Measurements from ENCODE around the gene MKNK2. TPM values are rescaled to one million over a fixed set of nuclear protein-coding genes. Genes with fewer than 3 reads are reported as not detected.
"Not testable (repeated sequence)": the region's sequence is repeated elsewhere in the genome, so short reads cannot be mapped to it uniquely, and the experiment has no call there.

Gene MKNK2
- total RNA-seq, 6 experiments from 2014 or later = 80.5 to 218 (median 117) TPM

DNA sequence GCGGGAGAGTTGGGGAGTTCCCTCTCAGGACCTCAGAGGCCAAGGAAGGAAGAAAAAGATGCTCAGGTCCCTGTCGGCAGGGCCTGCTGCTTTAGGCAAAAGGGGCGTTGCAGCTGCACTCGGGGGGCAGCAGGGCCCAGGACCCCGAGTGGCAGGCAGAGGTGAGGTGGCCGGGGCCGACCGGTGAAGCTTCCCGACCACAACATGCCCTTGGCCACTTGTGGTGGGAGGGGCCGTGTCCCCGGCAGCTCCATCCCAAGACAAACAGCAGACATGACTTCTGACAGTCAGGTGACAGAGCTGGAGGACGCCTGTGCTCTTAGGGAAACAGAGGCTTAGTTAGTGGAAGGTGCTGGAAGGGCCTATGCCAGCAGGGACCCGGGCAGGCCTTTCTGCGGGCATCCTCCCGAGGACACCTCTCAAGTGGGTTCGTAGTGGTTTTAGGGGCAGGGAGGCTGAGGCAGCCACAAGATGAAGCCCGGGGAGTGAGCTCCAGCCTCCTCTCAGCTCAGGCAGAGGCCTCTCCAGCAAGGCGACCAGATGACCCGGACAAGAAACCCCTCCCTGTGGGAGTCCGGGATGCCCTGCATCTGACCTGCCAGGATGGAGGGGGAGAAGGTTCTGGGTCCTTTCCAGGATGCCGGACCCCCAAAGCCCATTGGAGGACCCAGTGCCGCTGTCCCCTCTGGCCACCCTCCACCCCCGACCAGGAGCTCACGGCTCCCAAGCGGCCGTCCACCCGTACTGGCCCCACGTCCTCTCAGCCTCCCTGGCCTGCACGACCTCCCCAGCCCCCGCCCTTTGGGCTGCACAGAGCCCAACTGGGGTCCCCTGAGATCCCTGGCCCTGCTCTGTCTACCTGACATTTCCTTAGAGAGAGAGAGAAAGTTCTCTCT is 59.8 kb downstream of the MKNK2 start:
- ATAC-seq = no peak
- no peaks in the 10 kb centered on the region for H3K9me3 ChIP-seq
- H3K4me3 ChIP-seq = no peak overlapping the region
- 100% methylated on average over 3 of the region's 30 CpGs for WGBS (ENCODE audit: insufficient coverage, low coverage, low lambda C conversion rate, missing lambda C conversion rate)
- no peaks in the 10 kb centered on the region for H3K4me1 ChIP-seq
- TF ChIP-seq POLR2A (IDR thresholded peaks at IDR 0.05) = no peak
- TF ChIP-seq, protein P1, sequence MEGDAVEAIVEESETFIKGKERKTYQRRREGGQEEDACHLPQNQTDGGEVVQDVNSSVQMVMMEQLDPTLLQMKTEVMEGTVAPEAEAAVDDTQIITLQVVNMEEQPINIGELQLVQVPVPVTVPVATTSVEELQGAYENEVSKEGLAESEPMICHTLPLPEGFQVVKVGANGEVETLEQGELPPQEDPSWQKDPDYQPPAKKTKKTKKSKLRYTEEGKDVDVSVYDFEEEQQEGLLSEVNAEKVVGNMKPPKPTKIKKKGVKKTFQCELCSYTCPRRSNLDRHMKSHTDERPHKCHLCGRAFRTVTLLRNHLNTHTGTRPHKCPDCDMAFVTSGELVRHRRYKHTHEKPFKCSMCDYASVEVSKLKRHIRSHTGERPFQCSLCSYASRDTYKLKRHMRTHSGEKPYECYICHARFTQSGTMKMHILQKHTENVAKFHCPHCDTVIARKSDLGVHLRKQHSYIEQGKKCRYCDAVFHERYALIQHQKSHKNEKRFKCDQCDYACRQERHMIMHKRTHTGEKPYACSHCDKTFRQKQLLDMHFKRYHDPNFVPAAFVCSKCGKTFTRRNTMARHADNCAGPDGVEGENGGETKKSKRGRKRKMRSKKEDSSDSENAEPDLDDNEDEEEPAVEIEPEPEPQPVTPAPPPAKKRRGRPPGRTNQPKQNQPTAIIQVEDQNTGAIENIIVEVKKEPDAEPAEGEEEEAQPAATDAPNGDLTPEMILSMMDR (IDR thresholded peaks at IDR 0.05) = no peak
- DNase-seq = no peak
- peaks cover 0 to 37% (median 16%) of the 10 kb centered on the region in 4 donors for H3K36me3 ChIP-seq
- H3K27me3 ChIP-seq = no peaks in the 10 kb centered on the region
- intact Hi-C loops (cut with DNase I) = no loop called here
- no peak overlapping the region for H3K27ac ChIP-seq

DNA sequence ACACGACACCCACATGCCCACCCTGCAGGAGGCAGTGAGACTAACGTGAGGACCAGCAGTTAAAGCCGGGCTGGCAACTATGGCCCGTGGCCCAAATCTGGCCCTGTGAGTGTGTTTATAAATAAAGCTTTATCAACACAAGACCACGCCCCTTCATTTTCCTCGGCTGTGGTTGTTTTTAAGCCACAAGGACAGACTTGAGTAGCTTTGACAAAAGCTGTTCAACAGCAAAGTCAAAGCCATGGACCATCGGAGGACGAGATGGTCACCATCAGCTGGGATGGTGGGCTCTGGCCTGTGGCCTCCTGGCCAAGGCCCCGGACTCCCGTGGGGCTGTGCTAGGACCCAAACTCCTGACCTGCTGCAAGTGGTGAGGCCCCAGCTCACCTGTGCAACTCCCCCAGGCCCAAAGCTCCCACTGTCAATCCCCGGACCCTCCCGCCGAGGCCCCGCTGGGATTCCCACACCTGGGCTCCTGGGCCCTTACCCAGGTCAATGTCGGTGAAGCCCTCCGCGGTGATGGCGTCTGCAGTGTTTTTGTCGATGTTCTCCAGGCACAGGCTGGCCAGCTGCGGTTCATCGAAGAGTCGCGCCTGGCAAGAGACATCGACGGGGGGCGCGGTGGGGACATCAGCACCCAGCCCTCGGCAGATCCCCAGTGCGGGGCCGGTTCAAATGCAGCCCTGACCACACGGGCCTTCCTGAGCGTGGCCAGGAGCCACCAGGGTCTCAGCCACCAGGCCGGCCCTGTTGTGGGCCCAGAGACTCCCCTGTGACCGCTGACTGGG is 60.6 kb downstream of the MKNK2 start:
- peaks cover 0 to 41% (median 20%) of the 10 kb centered on the region in 4 donors for H3K36me3 ChIP-seq
- WGBS (ENCODE audit: insufficient coverage, low coverage, low lambda C conversion rate, missing lambda C conversion rate) = 89% methylated on average over 4 of the region's 34 CpGs
- ATAC-seq = no peak
- DNase-seq = no peak
- no peaks in the 10 kb centered on the region for H3K9me3 ChIP-seq
- no peak for TF ChIP-seq POLR2A (IDR thresholded peaks at IDR 0.05)
- TF ChIP-seq, protein P1 (IDR thresholded peaks at IDR 0.05) = no peak
- H3K27ac ChIP-seq = no peak overlapping the region
- no peaks in the 10 kb centered on the region for H3K4me1 ChIP-seq
- intact Hi-C loops (cut with DNase I) = no loop called here
- no peaks in the 10 kb centered on the region for H3K27me3 ChIP-seq
- H3K4me3 ChIP-seq = no peak overlapping the region

- H3K4me3 ChIP-seq = no peak overlapping the region
- ATAC-seq = no peak
- no peak for TF ChIP-seq POLR2A (IDR thresholded peaks at IDR 0.05)
- TF ChIP-seq, protein P1 (IDR thresholded peaks at IDR 0.05) = no peak
- WGBS (ENCODE audit: insufficient coverage, low coverage, low lambda C conversion rate, missing lambda C conversion rate) = no CpG with 5 or more reads among the region's 40 CpGs
- H3K27me3 ChIP-seq = no peaks in the 10 kb centered on the region
- peaks cover 0 to 47% (median 20%) of the 10 kb centered on the region in 4 donors for H3K36me3 ChIP-seq
- H3K9me3 ChIP-seq = no peaks in the 10 kb centered on the region
- no peak overlapping the region for H3K27ac ChIP-seq
- H3K4me1 ChIP-seq = no peaks in the 10 kb centered on the region
- intact Hi-C loops (cut with DNase I) = no loop called here
- peak in 1 of 3 donors; percentile 51 for DNase-seq
These were observed 61.4 kb downstream of the MKNK2 start for GRCh38 chr19:1989513-1990229.

GRCh38 chr19:1988464-1988863 is 62.6 kb downstream of the MKNK2 start:
- H3K27ac ChIP-seq; H3K9me3 ChIP-seq; intact Hi-C loops (cut with DNase I); H3K4me3 ChIP-seq; ATAC-seq; H3K4me1 ChIP-seq; DNase-seq; H3K27me3 ChIP-seq: not testable (repeated sequence)
- peaks cover 0 to 47% (median 20%) of the 10 kb centered on the region in 4 donors for H3K36me3 ChIP-seq
- 63% methylated on average over 2 of the region's 10 CpGs for WGBS (ENCODE audit: insufficient coverage, low coverage, low lambda C conversion rate, missing lambda C conversion rate)

Small RNA genes within 50 kb of the gene (small RNA-seq; reads per million reads assigned to genes)
- gene AC007136.1 = 0 reads per million in 2 experiments

Other genes starting within 250 kb of the MKNK2 start
- gene ATP8B3, start 239.0 kb downstream of the MKNK2 start, total RNA-seq = 1 to 10 TPM in 5 of 6 experiments, under 1 TPM in 1; 0.86 to 5.7 (median 3.1) TPM
- gene REXO1, start 202.8 kb downstream of the MKNK2 start, total RNA-seq = 10 to 100 TPM in 4 of 6 experiments, 1 to 10 TPM in 2; 8.0 to 17.7 (median 12.6) TPM
- 10 to 100 TPM in 5 of 6 experiments, 1 to 10 TPM in 1; 9.9 to 23.6 (median 10.8) TPM for gene KLF16, start 187.7 kb downstream of the MKNK2 start, total RNA-seq
- 10 to 100 TPM; 20.4 to 49.5 (median 23.5) TPM for gene ABHD17A, start 165.7 kb downstream of the MKNK2 start, total RNA-seq
- 1 to 10 TPM; 1.8 to 5.3 (median 2.7) TPM for gene ADAT3, start 145.8 kb downstream of the MKNK2 start, total RNA-seq
- 10 to 100 TPM; 22.1 to 60.6 (median 24.4) TPM for gene SCAMP4, start 145.8 kb downstream of the MKNK2 start, total RNA-seq
- 10 to 100 TPM; 14.4 to 35.2 (median 22.6) TPM for gene CSNK1G2, start 110.1 kb downstream of the MKNK2 start, total RNA-seq
- gene BTBD2, start 35.5 kb downstream of the MKNK2 start, total RNA-seq = 10 to 100 TPM; 22.2 to 42.6 (median 29.2) TPM
- gene MOB3A, start 45.1 kb upstream of the MKNK2 start, total RNA-seq = 10 to 100 TPM in 4 of 6 experiments, 1 to 10 TPM in 2; 8.3 to 13.8 (median 10.8) TPM
- gene IZUMO4, start 45.7 kb upstream of the MKNK2 start, total RNA-seq = 1 to 10 TPM in 5 of 6 experiments, not detected in 1; 1.2 to 6.9 (median 4.2) TPM
- gene AP3D1, start 100.3 kb upstream of the MKNK2 start, total RNA-seq = 10 to 100 TPM; 55.5 to 99.0 (median 65.5) TPM
- 10 to 100 TPM; 10.3 to 23.5 (median 14.9) TPM for gene DOT1L, start 112.7 kb upstream of the MKNK2 start, total RNA-seq
- 10 to 100 TPM; 24.4 to 49.3 (median 28.6) TPM for gene PLEKHJ1, start 185.1 kb upstream of the MKNK2 start, total RNA-seq
- 10 to 100 TPM; 14.0 to 22.1 (median 19.1) TPM for gene SF3A2, start 185.6 kb upstream of the MKNK2 start, total RNA-seq
- gene AMH, start 198.1 kb upstream of the MKNK2 start, total RNA-seq = 1 to 10 TPM in 1 of 6 experiments, under 1 TPM in 5; 0.24 to 1.2 (median 0.59) TPM
- under 1 TPM in 3 of 6 experiments, not detected in 3; 0.28 to 0.81 (median 0.42) TPM for gene JSRP1, start 205.2 kb upstream of the MKNK2 start, total RNA-seq
- gene PEAK3, start 230.9 kb upstream of the MKNK2 start, total RNA-seq = under 1 TPM; 0.07 to 0.49 (median 0.36) TPM

Data from right lobe of liver (tissue), 6 donors.